Measurements from ENCODE around the gene COPZ2.
A peak's percentile ranks its signal among the peaks of the same experiment; 100 is the strongest.
"Not testable (repeated sequence)": the region's sequence is repeated elsewhere in the genome, so short reads cannot be mapped to it uniquely, and the experiment has no call there.

Gene COPZ2, protein sequence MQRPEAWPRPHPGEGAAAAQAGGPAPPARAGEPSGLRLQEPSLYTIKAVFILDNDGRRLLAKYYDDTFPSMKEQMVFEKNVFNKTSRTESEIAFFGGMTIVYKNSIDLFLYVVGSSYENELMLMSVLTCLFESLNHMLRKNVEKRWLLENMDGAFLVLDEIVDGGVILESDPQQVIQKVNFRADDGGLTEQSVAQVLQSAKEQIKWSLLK

GRCh38 chr17:48037036-48037837 lies at the start of gene COPZ2:
Gene COPZ2, minus strand, starts transcription at chr17:48037797. Its CDS starts 20 bp downstream, at chr17:48037777.
- no peak for DNase-seq (ENCODE audit: low read depth)
- peak within 1 kb of the TSS; percentile 59 for H3K4me3 ChIP-seq (ENCODE audit: low read depth, low read length)
- TF ChIP-seq CTCF (IDR thresholded peaks at IDR 0.05; ENCODE audit: low read depth, low read length, missing control alignments), result peak; percentile 83

DNA sequence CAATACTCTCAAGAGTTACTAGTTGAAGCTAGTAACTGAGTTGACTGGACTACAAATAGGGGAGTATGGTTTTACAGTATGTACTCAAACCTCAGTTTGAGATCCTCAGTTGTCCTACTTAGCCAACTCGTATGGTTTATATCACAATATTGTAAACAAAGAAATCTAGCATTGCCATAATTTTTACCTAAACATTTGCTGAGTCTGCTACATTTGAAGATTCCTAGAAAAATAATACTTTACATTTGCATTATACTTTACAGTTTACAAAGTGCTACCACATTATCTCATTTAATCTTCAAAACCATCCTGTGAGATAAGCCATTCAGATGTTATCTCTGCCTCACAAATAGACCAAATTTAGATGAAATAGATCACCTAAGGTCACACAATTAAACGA lies 47.3 kb upstream of the COPZ2 start:
- no peak for DNase-seq (ENCODE audit: low read depth)
- TF ChIP-seq CTCF (IDR thresholded peaks at IDR 0.05; ENCODE audit: low read depth, low read length, missing control alignments), result no peak
- no peak overlapping the region for H3K4me3 ChIP-seq (ENCODE audit: low read depth, low read length)

GRCh38 chr17:48081858-48082257 lies 44.3 kb upstream of the COPZ2 start:
- H3K4me3 ChIP-seq (ENCODE audit: low read depth, low read length), result no peak overlapping the region
- no peak for DNase-seq (ENCODE audit: low read depth)
- no peak for TF ChIP-seq CTCF (IDR thresholded peaks at IDR 0.05; ENCODE audit: low read depth, low read length, missing control alignments)

DNA sequence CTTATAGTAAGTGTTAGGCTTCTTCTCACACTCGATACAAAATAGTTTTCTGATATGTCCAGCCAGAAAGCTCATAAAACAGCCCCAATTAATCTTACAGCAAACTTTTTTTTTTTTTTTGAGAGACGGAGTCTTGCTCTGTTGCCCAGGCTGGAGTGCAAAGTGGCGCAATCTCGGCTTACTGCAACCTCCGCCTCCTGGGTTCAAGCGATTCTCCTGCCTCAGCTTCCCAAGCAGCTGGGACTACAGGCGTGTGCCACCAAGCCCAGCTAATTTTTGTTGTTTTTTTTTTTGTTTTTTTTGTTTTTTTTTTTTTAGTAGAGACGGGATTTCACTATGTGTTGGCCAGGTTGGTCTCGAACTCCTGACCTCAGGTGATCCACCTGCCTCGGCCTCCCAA lies 39.6 kb upstream of the COPZ2 start:
- not testable (repeated sequence) for DNase-seq (ENCODE audit: low read depth); H3K4me3 ChIP-seq (ENCODE audit: low read depth, low read length)

GRCh38 chr17:48074322-48075081 lies 36.9 kb upstream of the COPZ2 start:
- peak; percentile 70 for TF ChIP-seq CTCF (IDR thresholded peaks at IDR 0.05; ENCODE audit: low read depth, low read length, missing control alignments)

DNA sequence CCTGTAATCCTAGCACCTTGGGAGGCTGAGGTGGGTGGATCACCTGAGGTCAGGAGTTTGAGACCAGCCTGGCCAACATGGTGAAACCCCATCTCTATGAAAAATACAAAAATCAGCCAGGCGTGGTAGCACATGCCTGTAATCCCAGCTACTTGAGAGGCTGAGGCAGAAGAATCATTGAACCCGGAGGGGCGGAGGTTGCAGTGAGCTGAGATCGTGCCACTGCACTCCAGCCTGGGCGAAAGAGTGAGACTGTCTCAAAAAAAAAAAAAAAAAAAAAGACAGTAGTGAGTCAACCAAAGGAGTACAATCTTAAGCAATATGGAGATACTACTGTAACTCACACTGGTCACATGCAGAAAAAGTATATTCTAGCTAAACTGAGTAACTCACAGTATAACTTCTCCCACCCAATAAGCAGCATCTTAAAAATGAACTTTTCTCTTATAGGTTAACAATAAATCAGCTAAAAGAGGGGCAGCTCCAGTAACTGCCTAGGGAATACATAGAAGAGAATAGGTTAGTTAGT lies 36.0 kb upstream of the COPZ2 start:
- DNase-seq (ENCODE audit: low read depth); H3K4me3 ChIP-seq (ENCODE audit: low read depth, low read length): not testable (repeated sequence)

More at GRCh38 chr17:48074322-48075081, 36.9 kb upstream of the COPZ2 start:
- no peak for DNase-seq (ENCODE audit: low read depth)
- no peak overlapping the region for H3K4me3 ChIP-seq (ENCODE audit: low read depth, low read length)

DNA sequence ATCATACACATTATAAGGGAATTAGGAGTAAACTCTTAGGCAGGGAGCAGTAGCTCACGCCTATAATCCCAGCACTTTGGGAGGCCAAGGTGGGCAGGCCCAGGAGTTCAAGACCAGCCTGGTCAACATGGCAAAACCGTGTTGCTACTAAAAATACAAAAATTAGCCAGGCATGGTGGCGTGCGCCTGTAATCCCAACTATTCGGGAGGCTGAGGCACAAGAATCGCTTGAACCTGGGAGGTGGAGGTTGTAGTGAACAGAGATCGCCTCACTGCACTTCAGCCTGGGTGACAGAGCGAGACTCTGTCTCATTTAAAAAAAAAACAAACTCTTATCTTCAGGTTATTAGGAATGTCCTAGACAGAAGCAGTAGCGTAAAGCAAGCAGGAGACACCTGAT lies 35.2 kb upstream of the COPZ2 start:
- DNase-seq (ENCODE audit: low read depth); H3K4me3 ChIP-seq (ENCODE audit: low read depth, low read length): not testable (repeated sequence)

- no peak for TF ChIP-seq CTCF (IDR thresholded peaks at IDR 0.05; ENCODE audit: low read depth, low read length, missing control alignments)
- no peak overlapping the region for H3K4me3 ChIP-seq (ENCODE audit: low read depth, low read length)
- DNase-seq (ENCODE audit: low read depth), result no peak
These were observed 34.1 kb upstream of the COPZ2 start for GRCh38 chr17:48071654-48072053.
